ENCODE measurements around the gene TTPAL.

The TTPAL gene, protein sequence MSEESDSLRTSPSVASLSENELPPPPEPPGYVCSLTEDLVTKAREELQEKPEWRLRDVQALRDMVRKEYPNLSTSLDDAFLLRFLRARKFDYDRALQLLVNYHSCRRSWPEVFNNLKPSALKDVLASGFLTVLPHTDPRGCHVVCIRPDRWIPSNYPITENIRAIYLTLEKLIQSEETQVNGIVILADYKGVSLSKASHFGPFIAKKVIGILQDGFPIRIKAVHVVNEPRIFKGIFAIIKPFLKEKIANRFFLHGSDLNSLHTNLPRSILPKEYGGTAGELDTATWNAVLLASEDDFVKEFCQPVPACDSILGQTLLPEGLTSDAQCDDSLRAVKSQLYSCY

GRCh38 chr20:44475694-44476560 lies at the start of gene TTPAL:
Gene TTPAL, plus strand, starts transcription at chr20:44475874. Its CDS starts 4,126 bp downstream, at chr20:44480000.
- peak; percentile 82 to 90 for DNase-seq (ENCODE audit: low read depth in 2 of 2)

GRCh38 chr20:44425923-44426322 lies 49.8 kb upstream of the TTPAL start:
- no peak for DNase-seq (ENCODE audit: low read depth in 2 of 2)

- DNase-seq (ENCODE audit: low read depth in 2 of 2), result no peak
Observed at GRCh38 chr20:44426879-44427790, 48.5 kb upstream of the TTPAL start.

DNA sequence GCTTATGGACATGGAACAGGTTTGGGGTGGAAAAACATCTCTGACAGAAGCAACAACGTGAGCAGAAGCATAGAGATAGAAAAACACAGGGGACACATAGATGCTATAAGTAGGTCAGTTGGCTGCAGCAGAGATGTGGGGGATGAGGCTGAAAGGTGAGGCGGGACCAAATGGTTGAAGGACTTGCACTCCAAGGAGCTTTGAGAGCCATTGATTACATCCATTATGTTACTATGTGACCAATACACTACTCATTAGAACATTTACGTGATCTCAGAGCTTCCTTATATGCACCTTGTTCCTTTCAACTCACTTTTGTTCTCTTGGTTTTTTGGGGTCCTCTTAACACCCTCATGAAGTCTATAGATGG lies 47.9 kb upstream of the TTPAL start:
- DNase-seq (ENCODE audit: low read depth in 2 of 2), result no peak

- no peak for DNase-seq (ENCODE audit: low read depth in 2 of 2)
Observed at GRCh38 chr20:44428174-44429016, 47.3 kb upstream of the TTPAL start.

GRCh38 chr20:44429017-44429339 lies 46.7 kb upstream of the TTPAL start:
- no peak for DNase-seq (ENCODE audit: low read depth in 2 of 2)

- DNase-seq (ENCODE audit: low read depth in 2 of 2), result no peak
Observed at GRCh38 chr20:44429419-44430269, 46.0 kb upstream of the TTPAL start.

GRCh38 chr20:44430270-44431065 lies 45.2 kb upstream of the TTPAL start:
- no peak for DNase-seq (ENCODE audit: low read depth in 2 of 2)

GRCh38 chr20:44431118-44431501 lies 44.6 kb upstream of the TTPAL start:
- no peak for DNase-seq (ENCODE audit: low read depth in 2 of 2)

- DNase-seq (ENCODE audit: low read depth in 2 of 2), result no peak
Observed at GRCh38 chr20:44431502-44432234, 44.0 kb upstream of the TTPAL start.

DNA sequence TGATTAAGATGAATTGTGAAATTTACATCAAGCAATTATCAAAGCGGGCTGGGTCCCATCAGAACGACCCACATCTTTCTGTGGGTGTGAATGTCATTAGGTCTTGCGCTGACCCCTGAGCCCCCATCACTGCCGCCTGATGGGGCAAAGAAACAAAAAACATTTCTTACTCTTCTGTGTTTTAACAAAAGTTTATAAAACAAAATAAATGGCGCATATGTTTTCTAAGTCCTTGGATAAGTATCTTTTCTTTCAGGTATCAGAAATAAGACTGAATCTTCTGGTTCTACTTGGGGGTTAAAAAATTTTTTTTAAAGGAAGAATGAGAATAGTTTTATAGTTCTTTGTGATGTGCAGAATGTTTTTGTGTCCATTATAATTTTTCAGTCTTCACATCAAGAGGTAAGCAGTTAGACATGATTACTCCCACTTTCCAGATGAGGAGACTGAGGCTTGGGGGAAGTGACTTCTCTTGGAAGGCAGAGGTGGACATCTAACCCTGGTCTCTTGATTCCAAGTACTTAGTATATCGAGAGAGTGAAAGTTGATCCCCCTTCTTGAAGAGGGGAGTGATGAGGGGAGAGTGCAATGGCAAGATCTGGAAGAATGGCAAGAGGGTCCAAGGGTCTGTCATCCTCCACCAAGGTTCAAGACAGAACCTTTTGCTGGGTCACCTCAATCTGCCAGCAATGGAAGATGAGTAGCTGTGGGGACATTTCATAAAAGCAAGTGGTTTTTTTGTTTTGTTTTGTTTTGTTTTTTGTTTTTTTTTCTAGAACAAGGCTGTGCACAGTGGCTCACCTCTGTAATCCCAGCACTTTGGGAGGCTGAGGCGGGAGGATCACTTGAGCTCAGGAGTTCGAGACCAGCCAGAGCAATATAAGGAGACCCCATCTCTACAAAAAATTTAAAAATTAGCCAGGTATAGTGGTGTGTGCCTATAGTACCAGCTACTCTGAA lies 42.8 kb upstream of the TTPAL start:
- no peak for DNase-seq (ENCODE audit: low read depth in 2 of 2)

- no peak for DNase-seq (ENCODE audit: low read depth in 2 of 2)
Observed at GRCh38 chr20:44433751-44434538, 41.7 kb upstream of the TTPAL start.

DNA sequence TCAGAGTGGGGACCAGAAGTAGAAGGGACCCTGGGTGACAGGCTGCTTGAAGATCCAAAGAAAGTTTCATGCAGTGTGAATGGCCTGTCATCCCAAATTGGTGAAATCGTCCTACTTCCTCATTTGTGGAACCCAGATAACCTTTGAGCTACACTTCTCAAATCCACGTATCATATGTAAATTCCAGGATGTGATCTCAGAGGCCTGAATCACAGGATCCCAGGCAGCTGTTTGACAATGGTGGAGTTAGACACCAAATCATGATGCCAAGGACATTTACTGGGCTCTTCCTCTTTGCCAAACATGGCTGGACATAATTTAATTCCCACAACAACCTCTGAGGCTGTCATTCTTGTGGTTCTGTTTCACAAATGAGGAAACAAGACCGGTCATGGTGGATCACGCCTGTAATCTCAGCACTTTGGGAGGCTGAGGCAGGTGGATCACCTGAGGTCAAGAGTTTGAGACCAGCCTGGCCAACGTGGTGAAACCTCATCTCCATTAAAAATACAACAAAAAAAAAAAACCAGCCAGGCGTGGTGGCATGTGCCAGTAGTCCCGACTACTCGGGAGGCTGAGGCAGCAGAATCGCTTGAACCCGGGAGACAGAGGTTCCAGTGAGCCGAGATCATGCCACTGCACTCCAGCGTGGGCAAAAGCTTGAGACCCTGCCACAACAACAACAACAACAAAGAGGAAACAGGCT lies 39.9 kb upstream of the TTPAL start:
- no peak for DNase-seq (ENCODE audit: low read depth in 2 of 2)

- DNase-seq (ENCODE audit: low read depth in 2 of 2), result no peak
Observed at GRCh38 chr20:44436393-44436792, 39.3 kb upstream of the TTPAL start.

DNA sequence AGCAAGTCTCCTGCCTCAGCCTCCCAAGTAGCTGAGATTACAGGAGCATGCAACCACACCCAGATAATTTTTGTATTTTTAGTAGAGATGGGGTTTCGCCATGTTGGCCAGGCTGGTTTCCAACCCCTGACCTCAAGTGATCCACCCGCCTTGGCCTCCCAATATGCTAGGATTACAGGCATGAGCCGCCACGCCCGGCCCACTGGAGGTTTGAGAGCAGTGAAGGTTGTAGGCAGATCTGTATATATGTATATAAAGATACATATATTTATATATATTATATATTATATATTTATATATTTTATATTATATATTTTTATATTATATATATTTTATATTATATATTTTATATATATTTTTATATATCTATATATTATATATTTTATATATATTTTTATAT lies 38.2 kb upstream of the TTPAL start:
- no peak for DNase-seq (ENCODE audit: low read depth in 2 of 2)

DNA sequence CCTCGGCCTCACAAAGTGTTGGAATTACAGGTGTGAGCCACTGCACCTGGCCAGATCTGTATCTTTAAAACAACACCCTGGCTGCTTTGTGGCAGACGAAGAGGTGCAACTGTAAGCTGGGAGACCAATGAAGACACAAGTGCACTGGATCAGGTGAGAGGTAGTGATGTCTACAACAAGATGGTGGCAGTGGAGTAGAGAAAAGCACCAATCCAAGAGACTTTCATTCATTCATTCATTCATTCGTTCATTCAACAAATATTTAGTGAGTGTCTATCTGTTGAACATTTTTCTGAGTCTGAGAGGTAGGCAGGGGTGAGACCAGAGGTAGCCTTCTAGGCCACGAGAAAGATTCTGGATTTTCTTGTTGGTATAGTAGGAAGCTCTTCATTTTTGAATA lies 36.9 kb upstream of the TTPAL start:
- DNase-seq (ENCODE audit: low read depth in 2 of 2), result no peak
